Thoracic aorta (tissue), 2 donors: Measurements from ENCODE around the gene CXCL17. TPM values are rescaled to one million over a fixed set of nuclear protein-coding genes. Genes with fewer than 3 reads are reported as not detected.

Experiments used
- ATAC-seq: fragments of 150-250 bp; one replicate; pipeline ENCODE4 v1.8.0; 2017; ENCODE audit warnings: low read depth; ENCODE audit not compliant: insufficient number of reproducible peaks, low FRiP score
- DNase-seq: peaks from one replicate; pipeline ENCODE4 v3.0.0-alpha.2; 2020; ENCODE audit warnings: low spot score
- H3K27ac ChIP-seq, 2 donors: fragments of 200-600 bp; sonication (generic); 1 replicate in 1 of 2; 2 replicates in 1 of 2; pipeline ENCODE4 v1.5.1; 2016; ENCODE audit warnings: mild to moderate bottlenecking in 2 of 2, moderate library complexity in 2 of 2
- H3K27me3 ChIP-seq: fragments of 200-600 bp; sonication (generic); replicated peaks from 2 replicates; pipeline ENCODE4 v1.6.0; 2016; ENCODE audit warnings: mild to moderate bottlenecking; ENCODE audit not compliant: insufficient read depth
- H3K36me3 ChIP-seq: fragments of 200-600 bp; sonication (generic); one replicate; pipeline ENCODE4 v1.5.1; 2016
- H3K4me1 ChIP-seq, 2 donors: fragments of 200-600 bp; sonication (generic); 1 replicate in 1 of 2; 2 replicates in 1 of 2; pipeline versions ENCODE4 v1.5.1 to v1.6.0; 2016; ENCODE audit warnings: low read depth in 2 of 2, mild to moderate bottlenecking in 1 of 2; ENCODE audit not compliant: control insufficient read depth in 1 of 2
- H3K4me3 ChIP-seq: fragments of 200-600 bp; sonication (generic); 2 replicates; pipeline ENCODE4 v1.5.1; 2016; ENCODE audit warnings: mild to moderate bottlenecking
- H3K9me3 ChIP-seq: fragments of 200-600 bp; sonication (generic); 2 replicates; pipeline ENCODE4 v1.5.1; 2016
- total RNA-seq, 2 donors: library from RNA; depleted of rRNA; stranded (reverse); fragments of >200 nt; gene quantifications; one replicate each; pipeline versions ENCODE4 v1.1.0 to v1.2.3, GENCODE V29; 2016
- TF ChIP-seq, protein P1 (sequence below): fragments of 200-600 bp; sonication (generic); IDR thresholded peaks from one replicate; pipeline ENCODE4 v1.5.1; 2019; ENCODE audit warnings: antibody characterized with exemption

The CXCL17 gene
- total RNA-seq, 2 donors from 2014 or later, result 1.6 TPM; not detected in 1

DNA sequence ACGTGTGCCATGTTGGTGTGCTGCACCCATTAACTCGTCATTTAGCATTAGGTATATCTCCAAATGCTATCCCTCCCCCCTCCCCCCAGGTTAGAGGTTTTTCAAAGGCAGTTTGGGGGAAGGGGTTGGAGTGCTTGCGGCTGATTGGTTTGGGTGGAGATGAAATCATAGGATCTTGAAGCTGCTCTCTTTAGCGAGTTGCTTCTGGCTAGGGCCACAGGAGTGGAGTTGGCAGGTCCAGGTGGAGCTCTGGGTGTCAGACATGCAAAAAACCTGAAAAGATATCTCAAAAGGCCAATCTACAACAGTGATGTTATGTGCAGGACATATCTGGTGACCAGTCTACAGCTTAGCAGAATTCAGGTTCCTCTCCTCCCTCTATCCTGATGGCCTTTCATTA is 32.6 kb upstream of the CXCL17 start:
- Histone ChIP-seq H3K4me3 (no peak overlapping the region), H3K27ac (no peak overlapping the region), H3K4me1 (no peaks in the 10 kb centered on the region), H3K27me3 (no peaks in the 10 kb centered on the region), H3K36me3 (no peaks in the 10 kb centered on the region), H3K9me3 (no peaks in the 10 kb centered on the region)
- no peak for ATAC-seq
- TF ChIP-seq, protein P1, sequence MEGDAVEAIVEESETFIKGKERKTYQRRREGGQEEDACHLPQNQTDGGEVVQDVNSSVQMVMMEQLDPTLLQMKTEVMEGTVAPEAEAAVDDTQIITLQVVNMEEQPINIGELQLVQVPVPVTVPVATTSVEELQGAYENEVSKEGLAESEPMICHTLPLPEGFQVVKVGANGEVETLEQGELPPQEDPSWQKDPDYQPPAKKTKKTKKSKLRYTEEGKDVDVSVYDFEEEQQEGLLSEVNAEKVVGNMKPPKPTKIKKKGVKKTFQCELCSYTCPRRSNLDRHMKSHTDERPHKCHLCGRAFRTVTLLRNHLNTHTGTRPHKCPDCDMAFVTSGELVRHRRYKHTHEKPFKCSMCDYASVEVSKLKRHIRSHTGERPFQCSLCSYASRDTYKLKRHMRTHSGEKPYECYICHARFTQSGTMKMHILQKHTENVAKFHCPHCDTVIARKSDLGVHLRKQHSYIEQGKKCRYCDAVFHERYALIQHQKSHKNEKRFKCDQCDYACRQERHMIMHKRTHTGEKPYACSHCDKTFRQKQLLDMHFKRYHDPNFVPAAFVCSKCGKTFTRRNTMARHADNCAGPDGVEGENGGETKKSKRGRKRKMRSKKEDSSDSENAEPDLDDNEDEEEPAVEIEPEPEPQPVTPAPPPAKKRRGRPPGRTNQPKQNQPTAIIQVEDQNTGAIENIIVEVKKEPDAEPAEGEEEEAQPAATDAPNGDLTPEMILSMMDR, result no peak
- no peak for DNase-seq

DNA sequence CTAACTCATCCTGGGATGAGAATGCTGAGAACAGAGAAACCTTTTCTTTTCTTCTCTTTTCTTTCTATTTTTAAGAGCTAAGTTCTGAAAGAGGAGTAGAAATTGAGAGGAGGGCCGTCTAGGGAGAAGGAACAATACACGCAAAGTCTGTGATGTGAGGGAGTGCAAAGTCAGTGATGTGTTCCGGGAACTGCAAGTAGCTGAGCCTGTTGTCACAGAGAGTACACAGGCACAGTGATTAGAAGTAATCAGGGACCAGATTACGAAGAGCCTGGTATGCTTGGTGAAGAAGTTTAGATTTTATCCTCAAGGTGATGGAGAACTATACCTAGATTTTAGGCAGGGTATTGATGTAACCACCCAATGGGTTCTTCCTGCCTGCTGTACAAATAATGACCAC is 32.0 kb upstream of the CXCL17 start:
- no peaks in the 10 kb centered on the region for H3K4me1 ChIP-seq
- H3K27me3 ChIP-seq, result no peaks in the 10 kb centered on the region
- no peaks in the 10 kb centered on the region for H3K36me3 ChIP-seq
- no peak overlapping the region for H3K27ac ChIP-seq
- H3K4me3 ChIP-seq, result no peak overlapping the region
- ATAC-seq (no peak), DNase-seq (no peak)
- TF ChIP-seq, protein P1, result no peak
- H3K9me3 ChIP-seq, result no peaks in the 10 kb centered on the region

DNA sequence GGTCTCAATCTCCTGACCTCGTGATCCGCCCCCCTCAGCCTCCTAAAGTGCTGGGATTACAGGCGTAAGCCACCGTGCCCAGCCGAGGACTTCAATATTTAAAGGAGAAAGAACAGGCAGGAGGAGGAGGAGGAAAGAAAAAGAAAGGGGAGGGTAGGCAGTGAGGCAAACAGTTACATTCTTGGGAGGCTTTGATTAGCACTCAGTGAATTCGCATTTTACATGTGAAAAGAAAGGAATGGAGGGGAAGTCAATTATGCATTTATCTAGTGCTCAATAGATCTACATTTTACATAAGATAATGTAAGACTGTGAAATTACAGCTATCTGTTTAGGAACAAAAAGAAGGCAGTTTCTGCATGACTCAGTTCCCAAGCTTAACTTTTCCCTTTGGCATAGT is 30.9 kb upstream of the CXCL17 start:
- H3K9me3 ChIP-seq, result no peaks in the 10 kb centered on the region
- H3K4me1 ChIP-seq, result no peaks in the 10 kb centered on the region
- H3K27ac ChIP-seq, result no peak overlapping the region
- H3K27me3 ChIP-seq, result no peaks in the 10 kb centered on the region
- TF ChIP-seq, protein P1, result no peak
- no peak overlapping the region for H3K4me3 ChIP-seq
- ATAC-seq, result no peak
- no peak for DNase-seq
- no peaks in the 10 kb centered on the region for H3K36me3 ChIP-seq

DNA sequence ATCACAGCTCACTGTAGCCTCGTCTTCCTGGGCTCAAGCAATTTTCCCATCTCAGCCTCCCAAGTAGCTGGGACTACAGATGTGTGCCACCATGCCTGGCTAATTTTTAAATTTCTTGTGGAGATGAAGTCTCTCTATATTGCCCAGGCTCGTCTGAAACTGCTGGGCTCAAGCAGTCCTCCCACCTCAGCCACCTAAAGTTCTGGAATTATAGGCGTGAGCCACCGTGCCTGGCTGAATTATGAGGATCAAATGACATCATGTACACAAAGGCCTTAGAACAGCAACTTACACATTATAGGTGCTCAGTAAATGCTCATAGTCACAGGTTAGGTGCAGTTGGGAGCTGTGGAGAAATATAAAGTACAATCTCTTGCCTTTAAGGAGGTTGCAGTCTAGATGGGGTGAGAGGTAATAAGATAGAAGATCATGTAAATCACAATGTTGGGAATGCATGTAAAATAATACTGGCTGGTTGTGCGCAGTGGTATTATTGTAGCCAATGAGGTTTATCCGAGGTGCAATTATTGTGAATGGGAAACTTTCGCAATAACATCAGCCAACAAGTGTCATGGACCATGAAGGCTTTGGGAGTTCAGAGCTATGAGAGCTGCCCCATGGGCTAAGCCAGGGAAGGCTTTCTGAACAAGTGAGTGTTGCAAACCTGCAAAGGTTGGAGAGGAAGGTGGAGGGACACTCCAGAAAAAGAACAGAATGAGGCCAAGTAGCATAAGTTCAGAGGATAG is 29.8 kb upstream of the CXCL17 start:
- no peak overlapping the region for H3K4me3 ChIP-seq
- H3K4me1 ChIP-seq, result no peaks in the 10 kb centered on the region
- H3K27ac ChIP-seq, result no peak overlapping the region
- DNase-seq (no peak), ATAC-seq (no peak)
- H3K27me3 ChIP-seq, result no peaks in the 10 kb centered on the region
- no peaks in the 10 kb centered on the region for H3K9me3 ChIP-seq
- no peaks in the 10 kb centered on the region for H3K36me3 ChIP-seq
- TF ChIP-seq, protein P1, result no peak

DNA sequence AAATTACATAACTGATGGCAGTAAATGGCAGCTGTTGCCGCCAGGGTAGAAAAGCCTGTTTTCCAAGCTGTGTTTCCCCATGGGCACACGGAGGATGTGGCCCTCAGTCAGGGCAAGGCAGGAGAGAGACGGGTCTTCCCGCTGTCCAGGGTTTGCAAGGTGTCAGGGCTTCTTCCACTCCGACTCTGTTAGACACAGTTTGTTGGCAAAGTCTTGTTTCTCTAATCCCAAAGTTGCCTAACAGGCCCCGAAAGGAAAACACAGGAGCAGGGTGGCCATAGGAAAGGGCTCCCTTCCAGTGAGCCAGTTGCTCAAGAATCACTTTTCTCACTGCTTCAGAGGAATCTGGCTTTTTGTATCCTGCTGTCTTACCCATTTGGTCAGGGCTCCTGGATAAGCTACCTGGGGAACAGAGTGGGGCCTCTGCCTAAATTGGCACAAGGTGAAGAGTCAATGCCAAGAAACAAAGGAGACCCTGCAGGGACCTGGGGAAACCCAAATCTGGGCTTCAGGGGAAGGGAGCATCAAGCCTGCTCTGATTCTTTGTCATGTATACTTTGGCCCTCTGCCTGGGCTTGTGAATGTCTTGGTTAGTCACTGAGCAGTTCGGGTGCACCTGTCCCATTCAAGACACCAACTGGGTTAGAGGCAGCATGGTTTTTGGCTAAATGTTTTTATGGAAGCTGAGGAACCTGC is 29.0 kb upstream of the CXCL17 start:
- Histone ChIP-seq H3K9me3 (no peaks in the 10 kb centered on the region), H3K27me3 (no peaks in the 10 kb centered on the region), H3K4me1 (no peaks in the 10 kb centered on the region), H3K27ac (no peak overlapping the region), H3K4me3 (no peak overlapping the region), H3K36me3 (no peaks in the 10 kb centered on the region)
- TF ChIP-seq, protein P1, result no peak
- no peak for ATAC-seq
- no peak for DNase-seq
